OCI-LY1 (cell line): ENCODE results near the gene RNF168.

ENCODE experiments used
- H2AFZ ChIP-seq: fragments of 200-600 bp; sonication (generic), shearing (Covaris generic); 2 replicates; pipeline ENCODE4 v1.6.0; 2014; ENCODE audit warnings: antibody characterized with exemption, mild to moderate bottlenecking, low read length
- H3F3A ChIP-seq: fragments of 200-600 bp; sonication (generic), shearing (Covaris generic); 2 replicates; pipeline ENCODE4 v1.6.0; 2014; ENCODE audit warnings: mild to moderate bottlenecking, antibody characterized with exemption, low read length, moderate library complexity; ENCODE audit not compliant: insufficient read depth
- H3K27ac ChIP-seq: fragments of 200-600 bp; sonication (generic); 2 replicates; pipeline ENCODE4 v1.5.1; 2014; ENCODE audit warnings: low read length, mixed run types, mild to moderate bottlenecking, low read depth; ENCODE audit not compliant: poor library complexity, severe bottlenecking
- H3K27me3 ChIP-seq: fragments of 200-600 bp; sonication (generic); 2 replicates; pipeline ENCODE4 v1.6.0; 2014; ENCODE audit warnings: antibody characterized with exemption, mild to moderate bottlenecking, low read length, moderate library complexity; ENCODE audit not compliant: insufficient read depth
- H3K36me3 ChIP-seq: fragments of 200-600 bp; sonication (generic); 2 replicates; pipeline ENCODE4 v1.6.1; 2014; ENCODE audit warnings: mild to moderate bottlenecking, antibody characterized with exemption, low read length, moderate library complexity, mixed read lengths; ENCODE audit not compliant: insufficient read depth
- H3K4me1 ChIP-seq: fragments of 200-600 bp; sonication (generic); 2 replicates; pipeline ENCODE4 v1.5.1; 2014; ENCODE audit warnings: mild to moderate bottlenecking, low read length, moderate library complexity; ENCODE audit not compliant: insufficient read depth, severe bottlenecking
- H3K4me2 ChIP-seq: fragments of 200-600 bp; sonication (generic), shearing (Covaris generic); 2 replicates; pipeline ENCODE4 v1.6.1; 2014; ENCODE audit warnings: low read length
- H3K4me3 ChIP-seq: fragments of 200-600 bp; sonication (generic); 2 replicates; pipeline ENCODE4 v1.5.1; 2014; ENCODE audit warnings: low read length, low read depth, mild to moderate bottlenecking, mixed read lengths; ENCODE audit not compliant: poor library complexity, severe bottlenecking
- H3K79me2 ChIP-seq: fragments of 200-600 bp; shearing (Covaris generic); 2 replicates; pipeline ENCODE4 v1.6.1; 2016; ENCODE audit warnings: mixed run types, low read length, mixed read lengths; ENCODE audit not compliant: insufficient read depth
- H3K9ac ChIP-seq: fragments of 200-600 bp; sonication (generic), shearing (Covaris generic); 2 replicates; pipeline ENCODE4 v1.6.1; 2014; ENCODE audit warnings: mild to moderate bottlenecking, low read length, mixed read lengths
- H3K9me2 ChIP-seq: fragments of 200-600 bp; sonication (generic), shearing (Covaris generic); 2 replicates; pipeline ENCODE4 v1.6.1; 2014; ENCODE audit warnings: low read depth, mild to moderate bottlenecking, low read length, mixed read lengths
- H3K9me3 ChIP-seq: fragments of 200-600 bp; shearing (Covaris generic); 2 replicates; pipeline ENCODE4 v1.6.1; 2014; ENCODE audit warnings: low read length, mixed read lengths
- H4K20me1 ChIP-seq: fragments of 200-600 bp; sonication (generic), shearing (Covaris generic); 2 replicates; pipeline ENCODE4 v1.6.0; 2016; ENCODE audit warnings: mild to moderate bottlenecking, low read length; ENCODE audit not compliant: insufficient read depth
- EZH2 ChIP-seq: fragments of 200-600 bp; sonication (generic), shearing (Covaris generic); IDR thresholded peaks from 2 replicates; pipeline ENCODE4 v1.8.0; 2017; ENCODE audit warnings: borderline replicate concordance, mixed run types, mild to moderate bottlenecking, antibody characterized with exemption, low read length, moderate library complexity, mixed read lengths
- TF ChIP-seq, protein P1 (sequence below): fragments of 200-600 bp; sonication (generic), shearing (Covaris generic); IDR thresholded peaks from 2 replicates; pipeline ENCODE4 v1.5.1; 2017; ENCODE audit warnings: mild to moderate bottlenecking, antibody characterized with exemption, low read length, moderate library complexity, mixed read lengths

Gene RNF168

DNA sequence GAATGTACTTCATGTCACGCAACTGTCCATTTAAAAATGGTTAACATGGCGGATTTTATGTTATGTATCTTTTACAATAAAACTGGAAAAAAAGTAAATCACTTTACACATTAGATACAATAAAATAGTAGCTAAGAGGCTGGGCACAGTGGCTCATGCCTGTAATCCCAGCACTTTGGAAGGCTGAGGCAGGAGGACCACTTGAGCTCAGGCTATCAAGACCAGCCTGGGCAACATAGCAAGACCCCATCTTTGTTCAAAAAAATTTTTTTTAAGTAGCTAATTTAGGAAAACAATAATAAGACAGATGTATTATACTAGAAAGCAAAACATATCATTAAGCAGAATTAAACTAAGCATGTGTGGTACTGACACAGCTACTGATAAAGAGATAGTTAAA, 11.5 kb downstream of the RNF168 start:
- no peaks in the 10 kb centered on the region for H3K9me2 ChIP-seq
- H3K79me2 ChIP-seq, result peaks cover 82% of the 10 kb centered on the region
- no peak overlapping the region for H3K4me3 ChIP-seq
- peaks cover 63% of the 10 kb centered on the region for H3K36me3 ChIP-seq
- no peaks in the 10 kb centered on the region for H4K20me1 ChIP-seq
- no peaks in the 10 kb centered on the region for H3K4me1 ChIP-seq
- no peak for TF ChIP-seq EZH2
- TF ChIP-seq, protein P1, sequence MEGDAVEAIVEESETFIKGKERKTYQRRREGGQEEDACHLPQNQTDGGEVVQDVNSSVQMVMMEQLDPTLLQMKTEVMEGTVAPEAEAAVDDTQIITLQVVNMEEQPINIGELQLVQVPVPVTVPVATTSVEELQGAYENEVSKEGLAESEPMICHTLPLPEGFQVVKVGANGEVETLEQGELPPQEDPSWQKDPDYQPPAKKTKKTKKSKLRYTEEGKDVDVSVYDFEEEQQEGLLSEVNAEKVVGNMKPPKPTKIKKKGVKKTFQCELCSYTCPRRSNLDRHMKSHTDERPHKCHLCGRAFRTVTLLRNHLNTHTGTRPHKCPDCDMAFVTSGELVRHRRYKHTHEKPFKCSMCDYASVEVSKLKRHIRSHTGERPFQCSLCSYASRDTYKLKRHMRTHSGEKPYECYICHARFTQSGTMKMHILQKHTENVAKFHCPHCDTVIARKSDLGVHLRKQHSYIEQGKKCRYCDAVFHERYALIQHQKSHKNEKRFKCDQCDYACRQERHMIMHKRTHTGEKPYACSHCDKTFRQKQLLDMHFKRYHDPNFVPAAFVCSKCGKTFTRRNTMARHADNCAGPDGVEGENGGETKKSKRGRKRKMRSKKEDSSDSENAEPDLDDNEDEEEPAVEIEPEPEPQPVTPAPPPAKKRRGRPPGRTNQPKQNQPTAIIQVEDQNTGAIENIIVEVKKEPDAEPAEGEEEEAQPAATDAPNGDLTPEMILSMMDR, result no peak
- no peak overlapping the region for H3K9ac ChIP-seq
- H3K9me3 ChIP-seq, result peaks cover 19% of the 10 kb centered on the region; the same call in 1 of the 2 replicates
- H3K27ac ChIP-seq, result no peak overlapping the region
- no peak overlapping the region for H2AFZ ChIP-seq
- no peaks in the 10 kb centered on the region for H3K27me3 ChIP-seq
- H3F3A ChIP-seq, result no peaks in the 10 kb centered on the region
- H3K4me2 ChIP-seq, result no peak overlapping the region

DNA sequence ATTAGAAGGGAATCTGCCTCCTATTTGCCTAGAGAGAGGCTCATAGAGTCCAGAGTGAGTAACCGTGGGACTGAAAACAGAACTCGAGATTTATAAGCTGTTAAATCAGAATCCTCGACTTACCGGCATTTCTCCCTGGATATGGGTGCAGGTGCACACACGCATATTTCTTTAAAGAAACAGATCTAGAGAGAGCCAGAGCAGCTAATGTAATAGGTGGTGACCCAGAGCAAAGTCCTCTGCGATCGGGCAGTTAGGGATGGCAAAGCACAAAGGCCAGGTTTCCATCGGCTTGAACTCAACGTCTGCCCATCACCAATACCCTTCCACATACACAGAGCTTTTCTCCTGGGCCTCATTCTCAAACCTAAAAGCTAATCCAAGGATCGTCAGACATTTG, 13.8 kb downstream of the RNF168 start:
- H3K79me2 ChIP-seq, result peaks cover 59% of the 10 kb centered on the region
- TF ChIP-seq, protein P1, result no peak
- no peak for TF ChIP-seq EZH2
- no peaks in the 10 kb centered on the region for H3K9me2 ChIP-seq
- H3K4me2 ChIP-seq, result no peak overlapping the region
- no peak overlapping the region for H3K27ac ChIP-seq
- H3K27me3 ChIP-seq, result no peaks in the 10 kb centered on the region
- H3K9me3 ChIP-seq, result 0 out of 2 replicates have a peak, but pooled peaks cover 6% of the 10 kb centered on the region
- no peaks in the 10 kb centered on the region for H4K20me1 ChIP-seq
- H3K9ac ChIP-seq, result no peak overlapping the region
- peaks cover 63% of the 10 kb centered on the region for H3K36me3 ChIP-seq
- no peak overlapping the region for H3K4me3 ChIP-seq
- H3F3A ChIP-seq, result no peaks in the 10 kb centered on the region
- no peak overlapping the region for H2AFZ ChIP-seq
- no peaks in the 10 kb centered on the region for H3K4me1 ChIP-seq

DNA sequence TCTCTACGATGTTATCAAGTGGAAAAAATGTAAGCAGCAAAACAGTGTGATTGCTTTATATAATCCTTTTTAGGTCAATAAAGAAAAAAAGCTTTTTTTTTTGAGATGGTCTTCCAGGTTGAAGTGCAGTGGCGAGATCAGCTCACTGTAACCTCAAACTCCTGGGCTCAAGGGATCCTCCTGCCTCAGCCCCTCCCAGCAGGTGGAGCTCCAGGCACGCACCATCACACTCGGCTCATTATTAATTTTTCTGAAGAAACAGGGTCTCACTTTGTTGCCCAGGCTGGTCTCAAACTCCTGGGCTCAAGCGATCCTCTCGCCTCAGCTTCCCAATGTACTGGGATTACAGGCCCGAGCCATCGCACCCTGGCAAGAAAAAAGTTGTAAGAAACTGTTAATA, 17.3 kb downstream of the RNF168 start:
- Histone ChIP-seq H3K4me3 (no peak overlapping the region), H4K20me1 (no peaks in the 10 kb centered on the region), H3K79me2 (peaks cover 24% of the 10 kb centered on the region), H3K36me3 (peaks cover 74% of the 10 kb centered on the region), H3K4me2 (no peak overlapping the region), H3F3A (no peaks in the 10 kb centered on the region), H3K9me2 (no peaks in the 10 kb centered on the region), H3K9me3 (no peaks in the 10 kb centered on the region), H3K9ac (no peak overlapping the region), H2AFZ (no peak overlapping the region), H3K4me1 (no peaks in the 10 kb centered on the region), H3K27ac (no peak overlapping the region), H3K27me3 (no peaks in the 10 kb centered on the region)
- TF ChIP-seq, protein P1, result peak; percentile 60
- TF ChIP-seq EZH2, result no peak
